Activated CD4-positive, alpha-beta T cell treated with anti-CD3 and anti-CD28 coated beads, Interleukin-2, amount 50 U/mL, for 24 hours (primary cell): ENCODE data around the gene RABEPK.
A peak's percentile ranks its signal among the peaks of the same experiment; 100 is the strongest.
"Not testable (repeated sequence)": the region's sequence is repeated elsewhere in the genome, so short reads cannot be mapped to it uniquely, and the experiment has no call there.

Experiments
- DNase-seq, 2 donors: peaks; one replicate each; pipeline ENCODE4 v3.0.0-alpha.2; 2020; ENCODE audit warnings: low read depth in 1 of 2, low spot score in 1 of 2

The RABEPK gene

GRCh38 chr9:125194466-125194865 lies 5.9 kb upstream of the RABEPK start:
- DNase-seq, result not testable (repeated sequence)

DNA sequence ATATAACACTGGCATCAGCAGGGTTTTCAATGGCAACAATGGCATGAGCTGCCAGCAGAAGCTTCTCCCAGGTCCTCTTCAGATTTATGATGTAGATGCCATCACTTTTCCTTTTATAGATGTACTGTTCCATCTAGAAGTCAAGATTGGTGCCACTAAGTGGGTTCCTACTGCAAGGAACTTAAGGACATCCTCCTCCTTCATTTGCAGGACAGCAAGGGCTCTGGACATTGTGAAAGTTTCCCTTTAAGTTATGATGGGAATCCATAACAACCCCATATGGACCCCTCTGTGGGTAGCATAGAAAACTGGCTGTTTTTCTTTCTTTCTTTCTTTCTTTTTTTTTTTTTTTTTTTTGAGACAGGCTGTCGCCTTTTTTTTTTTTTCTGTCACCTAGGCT lies 4.8 kb upstream of the RABEPK start:
- DNase-seq, result not testable (repeated sequence)

DNA sequence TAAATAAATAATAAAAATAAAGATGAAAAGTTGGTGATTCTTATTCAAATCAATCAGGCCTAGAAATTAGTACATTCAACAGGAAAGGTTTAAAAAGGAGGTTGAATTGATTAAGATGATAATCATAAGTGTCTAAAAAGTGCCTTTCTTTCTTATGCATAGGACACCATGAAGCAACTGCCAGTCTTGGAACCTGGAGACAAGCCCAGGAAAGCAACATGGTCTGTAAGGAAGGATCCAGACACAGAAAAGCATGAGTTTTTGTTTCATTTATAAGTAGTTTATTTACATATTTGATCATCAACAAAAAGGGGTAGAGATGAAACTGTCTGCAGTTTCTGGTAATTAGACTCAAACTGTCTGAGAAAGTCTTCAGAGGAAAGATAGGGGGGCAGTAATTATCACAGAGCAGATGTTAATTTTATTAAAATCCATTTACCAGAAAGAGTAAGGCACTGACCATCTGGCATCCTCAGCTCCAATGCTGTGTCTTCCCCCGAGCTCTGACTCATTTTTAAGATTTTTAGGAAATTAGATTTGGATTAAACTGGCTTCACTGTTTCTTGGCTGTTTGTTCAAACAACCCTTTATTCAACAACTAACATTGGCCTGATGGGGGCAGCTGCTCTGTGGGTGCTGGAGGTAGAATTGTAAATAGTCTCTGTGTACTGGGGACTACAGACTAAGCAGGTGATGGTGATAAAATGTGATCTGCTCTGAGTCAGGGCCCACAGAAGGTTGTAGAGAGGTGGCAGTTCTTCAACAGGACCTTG lies 2.7 kb downstream of the RABEPK start:
- no peak for DNase-seq

DNA sequence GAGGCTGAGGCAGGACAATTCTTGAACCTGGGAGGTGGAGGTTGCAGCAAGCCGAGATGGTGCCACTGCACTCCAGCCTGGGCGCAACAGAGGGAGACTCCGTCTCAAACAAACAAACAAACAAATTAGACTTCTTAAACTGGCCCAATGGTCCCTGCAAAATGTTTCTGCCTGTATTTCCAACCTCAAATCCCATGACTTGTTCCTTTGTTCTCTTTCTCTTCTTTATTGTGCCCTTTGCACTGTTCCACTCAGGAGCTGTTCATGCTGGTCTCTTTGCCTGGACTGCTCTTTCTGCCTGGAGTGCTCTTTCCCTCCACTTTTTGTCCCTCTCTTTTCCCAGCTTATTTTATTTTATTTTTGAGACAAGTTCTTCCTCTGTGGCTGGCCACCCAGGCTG lies 4.1 kb downstream of the RABEPK start:
- no peak for DNase-seq

DNA sequence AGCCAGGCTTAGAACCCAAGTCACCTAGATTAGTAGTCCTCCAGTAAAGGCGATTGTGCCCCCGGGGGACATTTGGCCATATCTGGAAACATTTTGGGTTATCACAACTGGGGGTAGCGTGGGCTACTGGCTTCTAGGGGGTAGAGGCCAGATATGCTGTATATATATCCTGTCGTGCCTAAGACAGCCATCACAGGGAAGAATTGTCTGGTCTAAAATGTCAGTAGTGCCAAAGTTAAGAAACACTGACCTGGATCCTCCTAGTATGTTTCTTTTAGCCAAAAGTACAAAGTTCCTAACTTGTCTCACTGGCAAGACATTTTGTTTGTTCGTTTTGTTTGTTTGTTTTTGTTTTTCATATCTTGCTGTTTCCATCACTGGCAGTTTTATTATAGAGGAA lies 13.8 kb downstream of the RABEPK start:
- no peak for DNase-seq

GRCh38 chr9:125218621-125219020 lies 18.3 kb downstream of the RABEPK start:
- no peak for DNase-seq

DNA sequence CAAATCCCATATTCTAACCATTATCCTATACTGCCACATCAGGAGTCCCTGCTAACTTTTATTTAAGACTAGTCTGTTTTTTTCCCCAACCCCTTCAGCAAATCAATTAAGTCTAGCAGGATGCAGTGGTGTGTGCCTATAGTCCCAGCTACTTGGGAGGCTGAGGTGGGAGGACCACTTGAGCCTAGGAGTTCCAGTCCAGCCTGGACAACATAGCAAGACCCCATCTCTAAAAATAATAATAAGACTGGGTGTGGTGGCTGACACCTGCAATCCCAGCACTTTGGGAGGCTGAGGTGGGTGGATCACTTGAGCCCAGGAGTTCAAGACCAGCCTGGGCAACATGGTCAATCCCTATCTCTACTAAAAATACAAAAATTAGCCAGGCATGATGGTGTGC lies 24.5 kb downstream of the RABEPK start:
- not testable (repeated sequence) for DNase-seq

DNA sequence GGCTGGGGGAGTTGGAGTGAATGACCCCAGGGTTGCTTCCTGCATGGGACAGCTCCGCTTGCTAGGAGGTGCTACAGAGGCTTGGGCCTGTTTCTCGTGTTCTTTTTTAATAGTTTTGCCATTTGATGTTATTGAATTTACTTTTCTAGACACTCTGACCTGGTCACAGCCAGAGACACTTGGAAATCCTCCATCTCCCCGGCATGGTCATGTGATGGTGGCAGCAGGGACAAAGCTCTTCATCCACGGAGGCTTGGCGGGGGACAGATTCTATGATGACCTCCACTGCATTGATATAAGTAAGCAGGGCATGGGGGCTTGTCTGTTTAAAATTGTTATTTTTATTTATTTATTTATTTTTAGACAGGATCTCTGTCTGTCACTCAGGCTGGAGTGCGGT lies 27.4 kb downstream of the RABEPK start:
- DNase-seq, result no peak

GRCh38 chr9:125233678-125234077 lies 33.3 kb downstream of the RABEPK start:
- DNase-seq, result no peak

GRCh38 chr9:125234099-125234498 lies 33.8 kb downstream of the RABEPK start:
- DNase-seq, result not testable (repeated sequence)

DNA sequence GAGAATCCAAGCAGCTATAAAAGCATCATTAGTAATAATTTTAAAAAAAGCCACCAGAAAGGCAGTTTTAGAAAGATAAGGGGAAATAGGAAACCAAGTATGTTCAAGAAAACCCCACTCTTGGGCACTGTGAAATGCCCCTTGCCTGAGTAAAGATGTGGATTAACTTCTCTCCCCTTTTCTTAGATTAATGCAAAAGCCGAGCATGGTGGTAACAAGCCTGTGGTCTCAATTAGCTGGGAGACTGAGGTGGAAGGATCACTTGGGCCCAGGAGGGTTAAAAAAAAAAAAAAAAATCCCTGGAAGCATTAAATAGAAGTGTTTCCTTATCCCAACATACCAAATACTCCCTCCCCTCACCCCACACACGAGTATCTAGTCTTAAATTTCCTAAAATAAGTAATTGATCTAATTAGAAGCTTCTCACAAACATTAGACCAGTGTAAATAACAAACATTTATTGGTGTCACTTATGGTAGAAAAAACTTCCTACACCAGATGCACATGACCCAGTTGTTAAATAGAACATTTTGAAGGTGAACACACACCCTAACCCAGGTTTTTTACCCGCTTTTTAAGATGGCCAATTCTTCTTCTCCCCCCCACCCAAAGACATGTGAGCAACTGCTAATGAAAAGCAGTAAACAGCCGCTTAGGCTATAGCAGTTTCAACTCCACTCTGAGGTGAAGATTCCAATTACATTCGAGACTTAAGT lies 35.6 kb downstream of the RABEPK start:
- DNase-seq, result no peak

DNA sequence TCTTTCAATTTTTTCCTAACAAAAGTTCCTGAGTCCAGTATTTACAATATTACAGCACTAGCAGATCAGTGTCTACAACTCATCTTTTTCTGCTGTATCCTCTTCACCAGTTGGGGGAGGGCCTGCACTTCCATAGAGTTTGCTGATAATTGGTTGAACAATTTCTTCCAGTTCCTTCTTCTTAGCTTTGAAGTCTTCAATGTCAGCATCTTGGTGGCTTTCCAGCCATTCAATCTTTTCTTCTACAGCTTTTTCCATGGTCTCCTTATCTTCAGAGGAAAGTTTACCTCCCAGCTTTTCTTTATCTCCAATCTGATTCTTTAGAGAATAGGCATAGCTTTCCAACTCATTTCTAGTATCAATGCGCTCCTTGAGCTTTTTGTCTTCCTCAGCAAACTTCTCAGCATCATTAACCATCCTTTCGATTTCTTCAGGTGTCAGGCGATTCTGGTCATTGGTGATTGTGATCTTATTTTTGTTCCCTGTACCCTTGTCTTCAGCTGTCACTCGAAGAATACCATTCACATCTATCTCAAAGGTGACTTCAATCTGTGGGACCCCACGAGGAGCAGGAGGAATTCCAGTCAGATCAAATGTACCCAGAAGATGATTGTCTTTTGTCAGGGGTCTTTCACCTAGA lies 36.3 kb downstream of the RABEPK start:
- DNase-seq, result not testable (repeated sequence)

DNA sequence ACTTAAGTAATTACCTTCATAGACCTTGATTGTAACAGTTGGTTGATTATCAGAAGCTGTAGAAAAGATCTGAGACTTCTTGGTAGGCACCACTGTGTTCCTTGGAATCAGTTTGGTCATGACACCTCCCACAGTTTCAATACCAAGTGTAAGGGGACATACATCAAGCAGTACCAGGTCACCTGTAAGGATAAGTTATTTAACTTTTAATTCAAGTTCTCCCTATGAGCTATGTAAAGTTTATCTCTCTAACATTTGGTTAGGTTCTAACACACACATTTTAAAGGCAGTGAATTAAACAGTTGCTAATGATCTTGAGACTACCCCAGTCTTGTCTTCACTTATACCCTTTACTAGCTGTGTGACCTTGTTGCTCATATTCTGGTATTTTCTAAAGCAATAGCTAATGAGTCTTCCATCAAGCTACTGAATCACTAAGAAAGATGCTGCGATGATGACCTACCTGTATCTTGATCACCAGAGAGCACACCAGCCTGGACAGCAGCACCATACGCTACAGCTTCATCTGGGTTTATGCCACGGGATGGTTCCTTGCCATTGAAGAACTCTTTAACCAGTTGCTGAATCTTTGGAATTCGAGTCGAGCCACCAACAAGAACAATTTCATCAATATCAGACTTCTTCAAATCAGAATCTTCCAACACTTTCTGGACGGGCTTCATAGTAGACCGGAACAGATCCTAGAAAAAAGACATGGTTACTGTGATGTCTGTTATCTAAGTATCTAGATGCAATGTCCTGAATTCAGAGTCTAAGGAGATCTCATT lies 38.0 kb downstream of the RABEPK start:
- DNase-seq, result no peak

- no peak for DNase-seq
Measured at GRCh38 chr9:125238915-125239446, 38.6 kb downstream of the RABEPK start.

DNA sequence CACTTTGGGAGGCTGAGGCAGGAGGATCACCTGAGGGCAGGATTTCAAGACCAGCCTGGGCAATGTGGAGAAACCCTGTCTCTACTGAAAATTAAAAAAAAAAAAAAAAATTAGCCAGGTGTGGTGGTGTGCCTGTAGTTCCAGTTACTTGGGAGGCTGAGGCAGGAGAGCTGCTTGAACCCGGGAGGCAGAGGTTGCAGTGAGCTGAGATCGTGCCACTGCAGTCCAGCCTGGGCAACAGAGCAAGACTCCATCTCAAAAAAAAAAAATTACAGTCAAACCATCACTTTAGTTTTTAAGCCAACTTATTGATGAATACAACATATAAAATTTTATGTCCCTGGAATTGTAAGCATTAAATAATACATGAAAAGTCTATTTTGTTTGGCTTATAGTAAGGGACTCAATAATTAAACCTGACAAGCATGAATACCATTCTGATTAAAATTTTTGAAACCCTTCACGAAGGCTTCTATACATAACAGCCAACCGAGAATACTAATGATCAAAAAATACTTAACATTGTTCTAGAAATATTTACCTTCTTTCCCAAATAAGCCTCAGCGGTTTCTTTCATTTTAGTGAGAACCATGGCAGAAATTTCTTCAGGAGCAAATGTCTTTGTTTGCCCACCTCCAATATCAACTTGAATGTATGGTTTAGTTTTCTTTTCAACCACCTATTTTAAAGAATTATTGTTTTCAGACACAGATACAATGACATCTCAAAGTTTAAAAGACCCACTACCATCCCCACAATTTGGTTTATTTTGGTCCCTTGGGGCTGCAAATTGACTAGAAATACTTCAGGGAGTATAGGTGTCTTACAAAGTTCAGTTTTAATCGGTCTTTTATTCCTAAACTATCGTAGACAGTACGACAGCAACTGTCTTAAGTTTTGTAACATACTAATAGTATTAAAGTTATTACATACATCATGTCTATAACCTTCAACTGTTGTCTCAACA lies 39.6 kb downstream of the RABEPK start:
- DNase-seq, result no peak

DNA sequence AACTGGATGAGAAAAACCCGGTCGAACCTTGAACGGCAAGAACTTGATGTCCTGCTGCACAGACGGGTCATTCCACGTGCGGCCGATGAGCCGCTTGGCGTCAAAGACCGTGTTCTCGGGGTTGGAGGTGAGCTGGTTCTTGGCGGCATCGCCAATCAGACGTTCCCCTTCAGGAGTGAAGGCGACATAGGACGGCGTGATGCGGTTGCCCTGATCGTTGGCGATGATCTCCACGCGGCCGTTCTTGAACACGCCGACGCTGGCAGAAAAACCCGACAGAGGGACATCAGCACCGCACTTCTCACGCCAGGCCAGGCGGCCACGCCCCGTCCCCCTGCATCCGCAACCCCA lies 40.3 kb downstream of the RABEPK start:
- DNase-seq, result peak in 1 of 2 donors; percentile 15

DNA sequence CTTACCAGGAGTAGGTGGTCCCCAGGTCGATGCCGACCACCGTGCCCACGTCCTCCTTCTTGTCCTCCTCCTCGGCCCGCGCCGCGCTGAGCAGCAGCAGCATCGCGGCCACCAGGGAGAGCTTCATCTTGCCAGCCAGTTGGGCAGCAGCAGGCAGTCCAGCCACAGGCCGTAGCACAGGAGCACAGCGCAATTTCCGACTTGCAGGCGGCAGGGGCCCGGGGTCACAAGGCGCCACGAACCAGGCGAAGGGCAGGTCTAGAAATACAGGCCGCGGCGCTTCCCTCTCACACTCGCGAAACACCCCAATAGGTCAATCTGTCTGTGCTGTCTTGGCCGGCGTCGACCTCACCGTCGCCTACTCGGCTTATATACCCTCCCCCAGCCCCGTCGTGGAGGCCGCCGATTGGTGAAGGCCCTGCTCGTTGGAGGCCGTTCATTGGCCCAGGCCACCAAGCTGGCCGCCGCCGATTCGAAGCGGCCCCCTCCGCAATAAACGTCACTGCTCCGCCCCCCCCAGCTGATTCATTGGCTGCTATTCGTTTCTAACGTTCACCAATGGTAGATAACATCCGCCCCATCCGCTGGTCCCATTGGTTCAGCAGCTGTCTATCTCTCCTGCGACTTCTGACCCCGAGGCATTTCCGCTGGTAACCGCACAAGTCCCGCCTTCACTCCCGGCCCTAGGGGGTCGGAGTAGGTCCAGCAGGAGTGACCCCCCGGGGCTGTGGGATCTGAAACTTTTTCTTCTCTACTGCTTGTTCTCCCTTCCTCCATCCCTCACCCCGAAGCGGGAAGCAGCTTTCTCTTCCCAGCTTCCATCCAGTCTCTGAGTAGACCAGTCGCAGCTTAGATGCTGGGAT lies 40.9 kb downstream of the RABEPK start, which contains the start of gene HSPA5:
HSPA5 (minus strand) TSS at position 344 of the 863 bp plus-strand sequence; CDS start at position 127, 217 bp downstream.
- peak; percentile 99 to 100 for DNase-seq

GRCh38 chr9:125241863-125242739 lies 41.8 kb downstream of the RABEPK start:
- DNase-seq, result no peak
